Neural crest cell (in vitro differentiated cells): ENCODE results near the gene PPP2R2C. TPM values are rescaled to one million over a fixed set of nuclear protein-coding genes. Genes with fewer than 3 reads are reported as not detected.

ENCODE experiments used
- DNase-seq: peaks from one replicate; pipeline ENCODE4 v3.0.0; 2021; ENCODE audit warnings: low read depth, mixed read lengths, low spot score
- H3K27ac Mint-ChIP-seq: one replicate; pipeline ENCODE4 v1.8.0; 2021; ENCODE audit warnings: mild to moderate bottlenecking, mixed read lengths; ENCODE audit not compliant: unreplicated experiment
- H3K27me3 Mint-ChIP-seq: 2 replicates; pipeline ENCODE4 v1.8.0; 2021; ENCODE audit warnings: low read depth, mild to moderate bottlenecking, mixed read lengths
- H3K36me3 Mint-ChIP-seq: 2 replicates; pipeline ENCODE4 v1.8.0; 2021; ENCODE audit warnings: low read depth, mild to moderate bottlenecking, mixed read lengths
- H3K4me1 Mint-ChIP-seq: 2 replicates; pipeline ENCODE4 v1.8.0; 2021; ENCODE audit warnings: mixed read lengths
- H3K4me3 Mint-ChIP-seq: one replicate; pipeline ENCODE4 v1.8.0; 2021; ENCODE audit warnings: mild to moderate bottlenecking, mixed read lengths
- H3K9me3 Mint-ChIP-seq: 2 replicates; pipeline ENCODE4 v1.8.0; 2021; ENCODE audit warnings: mixed read lengths
- CTCF ChIP-seq: fragments of 200-600 bp; sonication (generic); conservative IDR thresholded peaks from 2 replicates; pipeline ENCODE4 v1.5.0; 2021; ENCODE audit warnings: antibody characterized with exemption, mild to moderate bottlenecking
- total RNA-seq: library from RNA; stranded (reverse); gene quantifications from 2 replicates; pipeline ENCODE4 v1.2.1, GENCODE V29; 2021

Gene PPP2R2C
- total RNA-seq, 1 donor from 2014 or later, result 0.35 TPM

- peaks cover 40% of the 10 kb centered on the region for H3K27me3 Mint-ChIP-seq
- no peaks in the 10 kb centered on the region for H3K36me3 Mint-ChIP-seq
- no peak overlapping the region for H3K27ac Mint-ChIP-seq
- H3K9me3 Mint-ChIP-seq, result no peaks in the 10 kb centered on the region
- H3K4me3 Mint-ChIP-seq, result no peak overlapping the region
- H3K4me1 Mint-ChIP-seq, result no peaks in the 10 kb centered on the region
- TF ChIP-seq CTCF, result no peak
- no peak for DNase-seq
These were observed 104.3 kb downstream of the PPP2R2C start for GRCh38 chr4:6368096-6368495.

GRCh38 chr4:6367371-6367851, 105.0 kb downstream of the PPP2R2C start:
- no peak overlapping the region for H3K27ac Mint-ChIP-seq
- TF ChIP-seq CTCF, result no peak
- peaks cover 44% of the 10 kb centered on the region for H3K27me3 Mint-ChIP-seq
- no peaks in the 10 kb centered on the region for H3K4me1 Mint-ChIP-seq
- H3K9me3 Mint-ChIP-seq, result no peaks in the 10 kb centered on the region
- no peak for DNase-seq
- H3K4me3 Mint-ChIP-seq, result no peak overlapping the region
- no peaks in the 10 kb centered on the region for H3K36me3 Mint-ChIP-seq

- H3K36me3 Mint-ChIP-seq, result no peaks in the 10 kb centered on the region
- DNase-seq, result no peak
These were observed 105.8 kb downstream of the PPP2R2C start for GRCh38 chr4:6366581-6366980.

GRCh38 chr4:6365545-6366086, 106.8 kb downstream of the PPP2R2C start:
- no peak for TF ChIP-seq CTCF
- no peaks in the 10 kb centered on the region for H3K4me1 Mint-ChIP-seq
- no peak overlapping the region for H3K4me3 Mint-ChIP-seq
- peaks cover 55% of the 10 kb centered on the region for H3K27me3 Mint-ChIP-seq
- H3K27ac Mint-ChIP-seq, result no peak overlapping the region
- no peak for DNase-seq
- H3K9me3 Mint-ChIP-seq, result no peaks in the 10 kb centered on the region
- no peaks in the 10 kb centered on the region for H3K36me3 Mint-ChIP-seq

More at GRCh38 chr4:6366581-6366980, 105.8 kb downstream of the PPP2R2C start:
- TF ChIP-seq CTCF, result no peak
- H3K27me3 Mint-ChIP-seq, result peaks cover 49% of the 10 kb centered on the region
- no peaks in the 10 kb centered on the region for H3K4me1 Mint-ChIP-seq
- H3K9me3 Mint-ChIP-seq, result no peaks in the 10 kb centered on the region
- no peak overlapping the region for H3K4me3 Mint-ChIP-seq
- no peak overlapping the region for H3K27ac Mint-ChIP-seq

GRCh38 chr4:6364581-6364980, 107.8 kb downstream of the PPP2R2C start:
- Mint-ChIP-seq H3K27ac (no peak overlapping the region), H3K27me3 (peaks cover 58% of the 10 kb centered on the region), H3K4me1 (no peaks in the 10 kb centered on the region), H3K9me3 (no peaks in the 10 kb centered on the region), H3K36me3 (no peaks in the 10 kb centered on the region), H3K4me3 (no peak overlapping the region)
- TF ChIP-seq CTCF, result no peak
- no peak for DNase-seq
